ENCODE measurements around the gene CCNE1.

The CCNE1 gene

DNA sequence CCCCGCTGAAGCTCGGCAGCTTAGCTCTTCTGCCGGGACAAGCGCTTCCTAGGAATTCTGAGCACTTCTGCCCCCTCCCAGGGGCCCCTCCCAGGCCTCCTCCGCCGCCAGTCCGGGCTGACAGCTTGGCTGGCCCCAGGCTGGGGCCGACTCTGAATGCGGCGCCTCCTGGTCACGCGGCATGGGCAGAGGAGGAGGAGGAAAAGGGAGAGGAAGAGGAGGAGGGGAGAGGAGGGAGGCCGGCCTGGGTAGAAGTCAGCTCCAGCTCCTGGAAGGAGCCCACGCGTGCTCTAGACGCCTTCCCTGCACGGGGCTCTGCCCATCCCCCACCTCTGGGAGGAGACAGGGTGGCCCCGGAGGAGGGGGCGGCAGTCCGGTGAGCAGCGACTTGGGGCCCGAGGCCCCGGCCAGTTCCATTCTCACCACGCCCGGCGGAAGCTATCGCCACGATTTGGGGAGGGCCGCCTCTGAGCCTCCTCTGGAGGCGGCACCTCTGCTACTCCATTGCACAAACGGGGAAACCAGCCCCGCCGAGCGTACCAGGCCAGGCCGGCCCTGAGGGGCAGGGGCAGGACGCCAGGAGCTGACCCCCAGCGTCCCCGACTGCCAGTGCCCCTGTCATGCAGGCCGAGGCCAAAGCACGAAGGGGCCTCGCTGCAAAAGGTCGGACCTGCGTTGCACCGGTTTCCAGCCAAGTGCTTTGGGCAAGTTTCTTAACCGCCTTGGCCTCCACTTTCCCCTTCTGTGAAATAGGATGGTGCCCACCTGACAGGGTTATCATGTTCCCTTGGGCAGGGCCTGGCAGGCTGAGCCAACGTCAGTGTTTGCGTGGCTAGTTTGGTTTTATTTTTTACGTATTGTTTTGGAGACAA is 31.6 kb downstream of the CCNE1 start:
- no peak for DNase-seq (ENCODE audit: low read depth in 2 of 2)

DNA sequence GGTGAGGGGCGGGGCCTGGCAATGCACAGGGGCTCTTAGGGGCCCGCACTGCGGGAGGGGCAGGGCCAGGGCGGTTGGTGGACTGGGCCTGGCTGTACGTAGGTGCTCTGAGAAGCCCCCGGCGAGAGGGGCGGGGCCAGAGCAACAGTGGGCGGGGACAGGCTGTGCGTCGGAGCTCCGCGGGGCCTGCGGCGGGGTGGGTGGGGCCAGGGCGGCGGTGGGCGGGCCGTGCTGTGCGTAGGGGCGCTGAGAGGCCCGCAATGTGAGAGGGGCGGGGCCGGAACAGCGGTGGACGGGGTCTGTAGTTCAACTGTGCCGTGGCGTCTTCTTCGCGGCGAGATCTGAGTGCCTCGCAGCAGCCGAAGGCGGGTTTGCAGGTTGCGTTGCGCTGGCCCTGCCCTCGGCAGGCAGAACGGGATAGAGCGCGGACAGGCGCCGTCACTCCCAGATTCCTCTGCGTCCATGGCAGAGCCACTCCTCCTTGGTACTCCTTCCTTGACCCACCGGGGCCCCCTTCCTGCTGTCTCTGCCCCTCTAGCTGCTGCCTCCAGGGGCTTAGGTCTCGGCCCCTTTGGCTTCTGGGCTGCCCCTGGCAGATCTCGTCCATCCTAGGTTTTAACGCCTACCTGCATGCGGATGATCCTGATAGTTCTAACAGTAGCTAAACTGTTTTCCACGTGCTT is 33.2 kb downstream of the CCNE1 start:
- peak; percentile 78 to 81 for DNase-seq (ENCODE audit: low read depth in 2 of 2)

DNA sequence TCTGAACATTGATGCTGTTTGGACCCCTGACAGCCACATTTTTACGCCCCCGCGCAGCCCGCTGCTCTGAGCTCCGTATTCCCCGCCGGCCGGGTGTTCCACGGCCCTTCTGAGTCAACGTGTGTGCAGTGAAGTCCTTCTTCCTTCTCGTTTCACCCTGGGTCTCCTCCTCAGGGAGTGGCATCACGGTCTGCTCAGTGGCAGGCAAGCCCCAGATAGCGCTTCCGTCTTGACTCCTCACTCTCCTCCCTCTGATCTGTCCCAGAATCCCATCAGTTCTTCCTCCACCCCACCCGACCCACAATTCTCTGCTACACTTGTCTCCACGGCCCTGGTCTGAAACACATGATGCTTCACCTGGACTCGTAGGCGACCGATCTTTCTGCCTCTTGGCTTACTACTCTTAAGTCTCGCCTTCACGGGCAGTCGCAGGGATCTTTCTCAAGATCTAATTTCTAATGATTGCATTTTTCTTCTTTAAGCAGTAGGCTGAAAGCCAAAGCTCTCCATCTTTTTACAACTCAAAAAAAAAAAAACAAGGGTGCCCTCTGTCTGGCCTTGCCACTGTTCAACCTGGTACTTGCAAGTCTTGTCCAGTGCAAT is 33.9 kb downstream of the CCNE1 start:
- DNase-seq (ENCODE audit: low read depth in 2 of 2), result no peak

DNA sequence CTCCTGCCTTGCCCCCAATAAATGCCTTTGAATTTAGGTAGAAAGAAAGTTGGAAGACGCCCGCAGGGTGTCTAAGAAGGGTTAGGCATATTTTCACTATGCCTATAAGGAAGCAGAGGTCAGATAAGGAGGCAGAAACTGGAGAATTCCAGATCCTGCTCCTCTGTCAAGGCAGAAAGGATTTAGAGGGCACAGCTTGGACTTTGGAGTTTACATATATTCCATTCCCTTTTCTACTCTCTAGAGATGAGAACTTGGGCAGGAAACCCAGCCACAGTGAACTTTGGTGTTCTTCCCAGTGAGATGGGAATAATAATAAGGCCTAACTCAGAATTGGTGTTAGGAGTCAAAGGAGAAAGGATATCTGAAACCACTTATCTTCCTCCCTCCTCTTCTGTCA is 37.4 kb downstream of the CCNE1 start:
- DNase-seq (ENCODE audit: low read depth in 2 of 2), result no peak

DNA sequence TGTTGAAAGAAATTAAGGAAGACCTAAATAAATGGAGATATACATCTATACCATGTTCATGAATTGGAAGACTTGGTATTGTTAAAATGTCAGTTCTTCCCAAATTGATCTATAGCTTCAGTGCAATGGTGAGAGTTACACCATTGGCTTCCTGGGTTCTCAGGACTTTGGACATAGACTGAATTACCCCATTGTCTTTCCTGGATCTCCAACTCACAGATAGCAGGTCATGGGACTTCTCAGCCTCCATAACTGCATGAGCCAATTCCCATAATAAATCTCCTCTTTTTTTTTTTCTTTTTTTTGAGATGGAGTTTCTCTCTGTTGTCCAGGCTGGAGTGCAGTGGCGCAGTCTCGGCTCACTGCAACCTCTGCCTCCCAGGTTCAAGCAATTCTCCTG is 38.7 kb downstream of the CCNE1 start:
- DNase-seq (ENCODE audit: low read depth in 2 of 2), result no peak

DNA sequence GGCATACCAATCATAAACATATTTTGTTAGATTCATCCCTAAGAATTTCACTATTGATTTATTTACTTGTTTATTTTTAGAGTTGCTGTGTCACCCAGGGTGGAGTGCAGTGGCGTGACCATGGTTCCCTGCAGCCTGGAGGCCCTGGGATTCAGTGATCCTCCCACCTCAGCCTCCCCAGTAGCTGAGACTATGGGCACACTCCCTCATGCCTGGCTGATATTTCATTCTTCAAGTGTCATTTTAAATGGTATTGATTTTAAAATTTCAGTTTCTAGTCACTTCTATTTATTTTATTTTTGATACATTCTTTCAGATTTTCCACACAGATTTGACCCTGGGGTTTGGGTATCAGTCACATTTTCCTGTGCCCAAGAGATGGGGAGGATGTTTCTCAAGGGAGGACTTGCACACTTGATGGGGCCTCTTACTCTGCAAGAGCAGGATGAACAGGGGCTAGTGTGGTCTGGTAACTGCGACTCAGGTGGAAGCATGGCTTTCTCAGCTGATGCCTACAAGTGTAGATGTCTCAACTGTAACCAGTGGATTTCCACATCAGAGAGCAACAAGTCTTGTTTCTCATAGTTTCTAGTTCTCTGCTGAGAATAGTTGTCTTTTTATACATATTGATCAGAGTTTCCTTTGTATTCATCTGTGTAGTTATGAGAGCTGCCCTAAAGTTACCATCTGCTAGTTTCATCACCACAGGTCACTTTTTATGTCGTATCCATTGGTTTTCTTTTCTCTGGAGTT is 40.2 kb downstream of the CCNE1 start:
- DNase-seq (ENCODE audit: low read depth in 2 of 2), result no peak

DNA sequence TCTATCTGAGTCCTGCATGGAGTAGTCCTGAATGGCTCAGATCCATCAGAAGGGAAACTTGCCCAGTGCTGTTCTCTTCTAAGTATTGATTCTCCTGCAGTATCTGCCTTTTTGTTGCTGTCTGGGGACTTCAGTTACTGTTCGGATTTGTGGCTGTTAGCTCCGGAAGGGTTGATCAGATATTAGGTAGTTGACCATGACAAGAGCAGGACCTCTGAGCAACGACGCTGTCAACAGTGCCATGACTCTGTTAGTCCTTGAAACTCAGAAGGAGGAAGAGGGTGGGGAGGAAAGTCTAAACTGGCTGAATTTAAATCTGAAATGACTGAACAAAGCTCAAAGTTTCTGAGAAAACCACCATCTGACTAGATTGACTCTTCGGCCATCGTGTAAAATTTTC is 42.2 kb downstream of the CCNE1 start:
- no peak for DNase-seq (ENCODE audit: low read depth in 2 of 2)

DNA sequence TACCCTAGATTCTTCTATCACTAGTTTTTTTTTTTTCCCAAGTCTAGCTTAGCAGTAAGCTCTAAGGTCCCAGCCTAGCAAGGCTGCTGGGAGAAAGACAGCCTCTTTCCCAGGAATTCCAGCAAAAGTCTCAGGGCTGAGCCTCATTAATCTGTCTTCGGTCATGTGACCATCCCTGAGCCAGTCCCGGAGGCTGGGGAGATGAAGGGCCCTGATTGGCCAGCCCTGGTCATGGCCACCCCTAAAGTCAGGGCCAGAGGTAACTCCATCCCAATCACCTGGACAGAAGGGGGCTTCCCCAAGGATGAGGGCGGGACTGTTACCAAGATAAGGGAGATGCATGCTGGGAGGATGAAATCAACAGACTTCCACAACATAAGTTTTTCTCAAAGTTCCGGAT is 43.3 kb downstream of the CCNE1 start:
- no peak for DNase-seq (ENCODE audit: low read depth in 2 of 2)

DNA sequence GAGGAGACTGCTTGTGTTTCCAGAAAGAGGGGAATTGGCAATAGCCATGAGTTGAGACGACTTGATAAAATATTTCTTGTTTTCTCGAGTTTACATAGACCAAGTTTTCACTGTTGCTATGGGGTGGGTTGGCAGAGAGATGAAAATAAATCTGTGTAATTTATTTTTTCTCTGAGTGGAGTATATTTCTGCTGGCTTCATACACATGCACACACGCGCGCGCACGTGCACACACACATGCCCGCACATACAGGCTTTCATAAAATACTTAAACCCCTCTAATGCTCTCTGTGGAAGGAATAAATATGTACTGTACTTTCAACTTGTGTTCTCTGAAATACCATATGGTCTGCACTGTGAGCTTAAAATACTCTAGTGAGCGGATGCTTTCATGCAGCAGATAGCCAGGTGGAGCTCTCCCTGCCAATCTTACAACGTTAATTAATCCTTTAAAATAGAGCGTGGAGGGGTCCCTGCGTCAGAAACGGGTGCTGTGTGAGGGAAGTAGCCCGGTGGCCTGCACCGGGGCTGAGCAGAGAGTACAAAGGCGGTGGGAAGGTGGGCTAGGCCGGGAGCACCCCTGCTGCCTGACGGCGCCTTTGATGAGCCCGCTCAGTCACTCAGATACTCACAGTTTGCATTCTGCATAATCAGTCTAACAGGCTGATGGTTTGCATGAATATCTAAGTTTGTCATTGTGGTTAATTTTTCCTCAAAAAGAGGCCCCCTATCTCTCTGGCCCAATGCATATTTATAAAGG is 44.1 kb downstream of the CCNE1 start:
- DNase-seq (ENCODE audit: low read depth in 2 of 2), result no peak

DNA sequence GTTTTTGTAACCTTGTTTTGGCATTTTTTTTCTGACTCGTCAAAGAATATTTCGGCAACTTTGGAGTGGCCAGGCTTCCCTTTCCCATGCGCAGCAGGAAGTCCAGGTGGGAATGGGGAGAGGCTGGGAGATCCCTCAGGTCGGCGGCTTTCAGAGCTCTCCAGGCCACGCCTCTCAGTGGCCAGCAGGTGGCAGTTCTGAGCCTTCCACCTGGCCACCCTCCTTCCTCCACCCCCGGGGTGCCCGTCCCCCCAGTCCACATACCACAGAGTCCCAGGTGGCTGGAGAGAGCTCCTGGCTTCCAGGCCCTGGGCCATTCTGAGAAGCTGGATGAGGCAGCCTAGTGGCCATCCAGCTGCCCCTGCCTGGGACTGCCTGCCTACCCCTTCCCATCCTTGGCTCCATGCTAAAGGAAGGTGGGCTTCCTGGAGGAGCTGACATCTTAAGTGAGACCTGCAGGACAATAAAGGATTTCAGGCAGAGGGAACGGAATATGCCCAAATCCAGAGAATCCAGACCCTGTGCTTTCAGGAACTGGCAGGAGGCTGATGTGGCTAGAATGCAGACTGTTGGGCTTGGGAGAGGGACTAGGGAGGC is 46.3 kb downstream of the CCNE1 start:
- no peak for DNase-seq (ENCODE audit: low read depth in 2 of 2)

DNA sequence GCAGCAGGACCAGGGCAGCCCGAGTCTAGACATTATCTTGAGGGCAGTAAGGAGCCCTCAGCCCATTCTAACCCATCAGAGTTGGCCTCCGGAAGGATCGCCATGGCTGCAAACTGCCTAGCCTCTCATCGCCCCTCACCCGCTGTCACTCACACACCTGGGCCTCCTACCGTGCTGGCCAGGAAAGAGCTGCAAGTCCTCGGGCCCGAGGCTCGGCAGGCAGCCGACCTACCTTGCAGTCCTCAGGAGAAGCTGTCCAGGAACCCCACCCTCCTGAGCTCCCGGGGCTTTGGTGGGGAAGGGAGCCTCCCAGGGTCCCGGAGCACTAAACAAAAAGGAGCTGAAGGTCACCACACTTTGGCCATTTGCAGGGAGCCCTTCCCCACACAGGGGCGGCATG is 46.8 kb downstream of the CCNE1 start:
- DNase-seq (ENCODE audit: low read depth in 2 of 2), result no peak

DNA sequence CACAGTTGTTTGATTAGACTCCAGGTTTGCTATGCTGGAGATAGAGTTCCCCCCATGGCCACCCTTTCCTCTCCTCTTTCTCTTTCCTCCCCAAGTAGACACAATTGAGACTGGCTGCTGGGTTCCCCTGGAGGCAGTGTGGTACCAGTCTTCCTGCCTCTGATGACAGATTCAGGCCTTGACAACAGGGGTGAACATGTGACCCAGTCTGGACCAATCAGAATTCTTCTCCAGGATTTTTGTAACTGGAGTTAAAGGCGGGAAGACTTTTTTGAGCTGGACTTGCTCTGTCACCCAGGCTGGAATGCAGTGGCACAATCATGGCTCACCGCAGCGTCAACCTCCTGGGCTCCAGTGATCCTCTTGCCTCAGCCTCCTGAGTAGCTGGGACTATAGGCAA is 48.7 kb downstream of the CCNE1 start:
- no peak for DNase-seq (ENCODE audit: low read depth in 2 of 2)

DNA sequence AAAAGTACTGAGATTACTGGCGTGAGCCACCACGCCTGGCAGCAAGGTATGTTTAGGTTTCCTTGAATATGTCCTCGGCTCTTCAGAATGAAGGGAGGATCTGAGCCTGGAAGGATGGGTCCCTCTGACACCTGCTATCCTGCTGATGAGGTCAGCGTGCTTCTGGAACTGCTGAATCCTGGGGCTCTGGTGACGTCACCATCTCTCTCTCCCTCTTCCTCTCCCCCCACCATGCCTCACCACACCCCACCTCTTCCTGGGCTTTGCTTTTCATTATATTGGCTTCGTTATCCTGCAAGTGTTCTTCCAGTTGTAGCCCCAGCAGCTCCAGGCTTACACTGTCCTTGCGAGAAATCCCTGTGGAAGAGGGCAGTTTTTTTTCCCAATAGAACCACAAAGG is 49.8 kb downstream of the CCNE1 start:
- no peak for DNase-seq (ENCODE audit: low read depth in 2 of 2)

DNA sequence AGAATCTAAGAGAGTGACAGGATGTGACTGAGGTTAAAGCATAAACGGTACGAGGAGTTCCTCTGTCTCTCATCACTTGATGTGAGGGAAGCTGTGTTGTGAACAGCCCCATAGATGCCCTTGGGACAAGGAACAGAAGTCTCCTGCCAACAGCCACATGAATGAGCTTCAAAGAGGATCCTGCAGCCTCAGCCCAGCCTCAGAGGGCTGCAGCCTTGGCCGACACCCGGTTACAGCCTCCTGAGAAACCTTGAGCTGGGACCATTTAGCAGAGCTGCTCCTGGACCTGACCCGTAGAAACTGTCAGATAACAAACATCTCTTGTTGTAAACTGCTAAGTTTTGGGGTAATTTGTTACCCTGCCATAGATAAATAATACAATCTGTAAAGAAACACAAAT is 54.2 kb downstream of the CCNE1 start:
- DNase-seq (ENCODE audit: low read depth in 2 of 2), result no peak

DNA sequence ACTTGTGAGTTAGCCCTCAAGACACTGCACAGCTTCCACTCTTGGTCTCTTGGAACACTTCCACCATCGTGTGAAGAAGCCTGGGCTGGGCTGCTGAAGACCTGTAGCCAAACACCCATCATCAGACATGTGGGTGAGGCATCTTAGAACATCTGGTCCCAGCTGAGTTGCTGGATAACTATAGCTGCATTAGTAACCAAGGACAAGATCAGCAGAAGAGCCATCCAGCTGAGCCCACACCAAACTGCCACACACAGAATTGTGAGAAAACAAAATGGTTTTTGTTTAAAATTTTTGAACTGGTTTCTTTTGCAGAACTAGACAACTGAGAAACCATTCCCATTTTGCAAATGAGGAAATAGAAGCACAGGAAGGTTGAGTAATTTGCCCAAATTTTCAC is 56.2 kb downstream of the CCNE1 start:
- no peak for DNase-seq (ENCODE audit: low read depth in 2 of 2)

DNA sequence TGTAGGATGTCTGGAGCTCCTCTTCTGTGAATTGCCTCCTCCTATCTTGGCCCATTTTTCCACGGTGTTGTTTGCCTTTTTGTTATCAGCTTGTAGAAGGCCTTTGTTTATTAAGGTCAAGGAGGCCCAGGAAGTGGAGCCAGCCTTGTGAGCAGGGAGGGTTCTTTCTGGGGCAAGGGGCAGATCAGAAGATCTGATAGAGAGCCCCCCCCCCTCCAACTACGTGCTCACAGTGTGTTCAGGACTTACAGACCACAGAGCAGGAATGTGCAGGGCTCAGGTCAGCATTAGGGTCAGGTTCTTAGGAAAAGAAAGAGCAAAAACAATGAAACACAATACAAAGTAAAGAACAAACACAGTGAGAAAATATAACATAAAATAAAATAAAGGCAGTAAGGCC is 59.4 kb downstream of the CCNE1 start:
- DNase-seq (ENCODE audit: low read depth in 2 of 2), result no peak

DNA sequence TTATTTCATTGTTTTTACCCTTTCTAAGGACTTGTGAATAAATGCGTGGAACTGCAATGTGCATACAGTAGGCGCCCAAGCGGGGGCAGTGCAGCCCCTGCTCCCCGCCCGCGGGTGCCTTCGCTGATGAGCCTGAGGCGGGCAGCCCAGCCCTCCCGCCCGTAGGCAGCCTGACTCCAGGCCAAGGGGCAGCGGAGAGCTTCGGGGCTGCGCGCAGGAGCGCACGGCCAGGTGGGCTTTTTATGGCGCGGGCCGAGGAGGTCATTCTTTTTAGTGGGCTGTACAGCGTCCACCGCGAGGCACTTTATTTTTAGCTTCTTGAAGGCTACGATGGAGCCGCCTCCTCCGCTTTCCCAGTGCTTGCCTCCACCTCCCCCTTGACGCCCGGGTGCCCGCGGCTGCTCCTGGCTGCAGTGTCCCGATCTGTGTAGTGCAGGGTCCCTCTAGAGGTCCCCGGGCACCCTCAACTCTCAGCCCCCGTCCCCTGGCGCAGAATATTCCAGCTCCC is 60.5 kb downstream of the CCNE1 start:
- DNase-seq (ENCODE audit: low read depth in 2 of 2), result no peak

DNA sequence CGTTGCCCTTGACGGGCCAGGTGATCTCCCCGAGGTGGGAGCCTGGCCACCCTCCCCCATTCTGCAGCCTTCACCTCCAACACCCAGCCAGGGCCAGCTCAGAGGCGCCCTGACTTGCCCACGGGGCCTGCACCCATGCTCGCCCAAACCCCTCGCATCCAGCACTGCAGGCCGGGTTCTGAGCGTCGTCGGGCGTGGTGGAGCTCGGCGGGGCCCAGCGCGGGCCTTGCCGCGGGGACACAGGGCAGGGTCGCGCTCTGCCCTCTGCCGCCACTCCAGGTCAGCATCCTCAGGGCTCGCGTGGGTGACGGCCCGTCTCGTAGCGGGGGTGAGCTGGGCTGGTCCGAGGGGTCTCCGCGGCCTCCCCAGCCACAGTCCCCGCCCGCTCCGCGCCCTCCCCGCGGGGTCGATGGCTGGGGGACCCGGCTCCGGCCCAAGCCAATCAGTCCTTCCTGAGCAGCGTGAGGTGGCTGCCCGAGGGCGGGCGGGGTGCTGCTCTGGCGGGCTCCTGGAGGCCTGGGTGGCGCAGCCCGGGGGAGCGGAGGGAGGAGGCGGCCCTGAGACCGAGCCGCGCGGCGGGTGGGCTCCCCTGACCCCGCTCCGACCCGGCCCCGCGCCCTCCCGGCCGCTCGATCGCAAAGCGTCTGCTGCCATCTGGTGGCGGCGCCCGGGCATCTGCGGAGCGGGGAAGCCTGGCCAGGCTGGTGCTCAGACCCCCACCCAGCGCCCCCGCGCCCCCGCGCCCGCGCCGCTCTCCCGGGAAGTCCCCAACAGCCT is 61.4 kb downstream of the CCNE1 start:
- no peak for DNase-seq (ENCODE audit: low read depth in 2 of 2)

Measured in fibroblast of skin of left quadriceps (primary cell).